Natural killer cell (primary cell): ENCODE measurements around the gene FBXW4. TPM values are rescaled to one million over a fixed set of nuclear protein-coding genes. Genes with fewer than 3 reads are reported as not detected.

Experiments used
- ATAC-seq, 3 donors: fragments of 150-1000 bp in 2 of 3; fragments of 200-7000 bp in 1 of 3; cut with Tn5 transposase; 1 replicate in 1 of 3; 2 replicates in 2 of 3; pipeline ENCODE4 v1.10.0; 2021; ENCODE audit warnings: mild to moderate bottlenecking in 2 of 3, moderate library complexity in 2 of 3
- DNase-seq, 2 donors: peaks; one replicate each; pipeline versions ENCODE4 v3.0.0 to v3.0.0-alpha.2; 2013 to 2021; ENCODE audit warnings: mixed read lengths in 1 of 2
- H3K27ac ChIP-seq: one replicate; pipeline ENCODE4 v1.5.1; 2013; ENCODE audit warnings: mild to moderate bottlenecking, low read length
- H3K27me3 ChIP-seq: one replicate; pipeline ENCODE4 v1.6.1; 2013; ENCODE audit warnings: low read length; ENCODE audit not compliant: control insufficient read depth, insufficient read depth
- H3K36me3 ChIP-seq: one replicate; pipeline ENCODE4 v1.6.1; 2013; ENCODE audit warnings: low read length; ENCODE audit not compliant: control insufficient read depth, insufficient read depth
- H3K4me1 ChIP-seq: one replicate; pipeline ENCODE4 v1.6.1; 2013; ENCODE audit warnings: low read length; ENCODE audit not compliant: control insufficient read depth, insufficient read depth
- H3K4me3 ChIP-seq: one replicate; pipeline ENCODE4 v1.5.1; 2013; ENCODE audit warnings: low read length
- H3K9me3 ChIP-seq: one replicate; pipeline ENCODE4 v1.6.1; 2013; ENCODE audit warnings: low read length; ENCODE audit not compliant: control insufficient read depth, insufficient read depth
- H3K27ac Mint-ChIP-seq, 2 donors: one replicate each; pipeline ENCODE4 v1.8.0; 2022; ENCODE audit warnings: mild to moderate bottlenecking in 2 of 2, mixed read lengths in 2 of 2, moderate library complexity in 1 of 2
- H3K27me3 Mint-ChIP-seq, 2 donors: one replicate each; pipeline ENCODE4 v1.8.0; 2022; ENCODE audit warnings: low read depth in 2 of 2, mixed read lengths in 2 of 2
- H3K36me3 Mint-ChIP-seq: one replicate; pipeline ENCODE4 v1.8.0; 2022; ENCODE audit warnings: mixed read lengths
- H3K4me1 Mint-ChIP-seq, 2 donors: one replicate each; pipeline ENCODE4 v1.8.0; 2022; ENCODE audit warnings: mixed read lengths in 2 of 2
- H3K4me3 Mint-ChIP-seq: one replicate; pipeline ENCODE4 v1.8.0; 2022; ENCODE audit warnings: mild to moderate bottlenecking, moderate library complexity, mixed read lengths
- H3K9me3 Mint-ChIP-seq, 2 donors: one replicate each; pipeline ENCODE4 v1.8.0; 2022; ENCODE audit warnings: mixed read lengths in 2 of 2
- WGBS: methylation state at CpG from one replicate; pipeline ENCODE4 v1.1.7; 2013; ENCODE audit warnings: missing lambda C conversion rate; ENCODE audit not compliant: insufficient coverage; 5-methylcytosine and 5-hydroxymethylcytosine counted together
- intact Hi-C: fragments of 100-400 bp; cut with micrococcal nuclease; formaldehyde crosslinking; loops from one replicate; pipeline ENCODE4 v1.14.2; 2022
- total RNA-seq, 4 donors: library from RNA; stranded (reverse); fragments of 120-200 nt in 1 of 4; gene quantifications; one replicate each; pipeline versions ENCODE4 v1.2.3 to v1.2.4, GENCODE V29; 2013 to 2022
- TF ChIP-seq, protein P1 (sequence below): fragments of 200-600 bp; IDR thresholded peaks from one replicate; pipeline ENCODE4 v1.8.0; 2022; ENCODE audit warnings: antibody characterized with exemption

FBXW4 gene
- total RNA-seq, 3 donors from 2014 or later (not counting 1 experiment from before 2014, with no cell fraction given) = 85.9 to 106 (median 91.9) TPM

DNA sequence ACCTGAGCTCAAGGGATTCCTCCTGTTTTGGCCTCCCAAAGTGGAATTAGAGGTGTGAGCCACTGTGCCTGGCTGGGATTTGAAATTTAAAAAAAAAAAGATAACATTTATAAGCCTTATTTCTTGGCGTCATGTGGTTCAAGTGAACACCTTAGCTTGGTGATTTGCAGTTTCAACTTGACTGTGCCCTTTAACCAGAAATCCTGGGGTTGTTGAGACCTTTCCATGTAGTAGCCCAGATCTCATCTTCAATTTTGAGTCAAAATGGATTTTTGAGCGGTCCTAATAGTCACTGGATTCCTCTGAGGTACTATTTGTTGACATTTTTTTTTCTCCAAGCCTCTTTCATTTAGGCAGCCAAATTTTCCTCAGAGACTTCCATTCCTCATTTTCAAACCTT is 29.5 kb upstream of the FBXW4 start:
- no peak overlapping the region for H3K4me3 ChIP-seq
- Mint-ChIP-seq H3K27ac (no peak overlapping the region), H3K36me3 (no peaks in the 10 kb centered on the region), H3K4me3 (no peak overlapping the region), H3K27me3 (peaks cover 18 to 20% of the 10 kb centered on the region in 2 donors), H3K4me1 (no peaks in the 10 kb centered on the region), H3K9me3 (no peaks in the 10 kb centered on the region)
- 84% methylated on average over 2 of the region's 2 CpGs for WGBS
- no peaks in the 10 kb centered on the region for H3K36me3 ChIP-seq
- no peaks in the 10 kb centered on the region for H3K9me3 ChIP-seq
- TF ChIP-seq, protein P1, sequence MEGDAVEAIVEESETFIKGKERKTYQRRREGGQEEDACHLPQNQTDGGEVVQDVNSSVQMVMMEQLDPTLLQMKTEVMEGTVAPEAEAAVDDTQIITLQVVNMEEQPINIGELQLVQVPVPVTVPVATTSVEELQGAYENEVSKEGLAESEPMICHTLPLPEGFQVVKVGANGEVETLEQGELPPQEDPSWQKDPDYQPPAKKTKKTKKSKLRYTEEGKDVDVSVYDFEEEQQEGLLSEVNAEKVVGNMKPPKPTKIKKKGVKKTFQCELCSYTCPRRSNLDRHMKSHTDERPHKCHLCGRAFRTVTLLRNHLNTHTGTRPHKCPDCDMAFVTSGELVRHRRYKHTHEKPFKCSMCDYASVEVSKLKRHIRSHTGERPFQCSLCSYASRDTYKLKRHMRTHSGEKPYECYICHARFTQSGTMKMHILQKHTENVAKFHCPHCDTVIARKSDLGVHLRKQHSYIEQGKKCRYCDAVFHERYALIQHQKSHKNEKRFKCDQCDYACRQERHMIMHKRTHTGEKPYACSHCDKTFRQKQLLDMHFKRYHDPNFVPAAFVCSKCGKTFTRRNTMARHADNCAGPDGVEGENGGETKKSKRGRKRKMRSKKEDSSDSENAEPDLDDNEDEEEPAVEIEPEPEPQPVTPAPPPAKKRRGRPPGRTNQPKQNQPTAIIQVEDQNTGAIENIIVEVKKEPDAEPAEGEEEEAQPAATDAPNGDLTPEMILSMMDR = no peak
- intact Hi-C loops = no loop called here
- no peaks in the 10 kb centered on the region for H3K4me1 ChIP-seq
- DNase-seq = no peak
- ATAC-seq = no peak
- no peaks in the 10 kb centered on the region for H3K27me3 ChIP-seq
- no peak overlapping the region for H3K27ac ChIP-seq

GRCh38 chr10:101723176-101723575 is 28.2 kb upstream of the FBXW4 start:
- Histone ChIP-seq H3K4me1 (no peaks in the 10 kb centered on the region), H3K36me3 (no peaks in the 10 kb centered on the region), H3K4me3 (no peak overlapping the region), H3K27me3 (no peaks in the 10 kb centered on the region), H3K9me3 (no peaks in the 10 kb centered on the region), H3K27ac (no peak overlapping the region)
- intact Hi-C loops = no loop called here
- Mint-ChIP-seq H3K9me3 (no peaks in the 10 kb centered on the region), H3K4me3 (no peak overlapping the region), H3K27ac (no peak overlapping the region), H3K36me3 (no peaks in the 10 kb centered on the region), H3K4me1 (no peaks in the 10 kb centered on the region), H3K27me3 (peaks cover 14 to 22% of the 10 kb centered on the region in 2 donors)
- ATAC-seq (no peak), DNase-seq (no peak)
- TF ChIP-seq, protein P1 = no peak
- WGBS = 94% methylated on average over 2 of the region's 3 CpGs

DNA sequence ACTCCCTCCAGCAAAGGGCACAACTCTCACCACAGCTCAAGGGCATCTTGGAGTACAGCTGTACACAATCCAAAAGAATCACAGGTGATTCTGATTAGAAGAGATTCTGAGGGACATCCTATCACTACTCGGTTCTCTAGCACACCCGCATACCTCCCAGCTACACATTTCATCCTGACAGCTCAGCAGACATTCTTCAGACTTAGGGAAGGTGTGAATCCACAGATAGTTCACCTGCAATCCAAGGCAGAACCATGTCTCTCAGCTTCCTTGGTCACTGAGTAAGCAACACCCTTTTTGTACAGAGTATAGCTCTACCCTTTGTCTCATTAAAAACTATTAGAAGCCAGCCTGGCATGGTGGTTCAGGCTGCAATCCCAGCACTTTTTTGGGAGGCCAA is 26.8 kb upstream of the FBXW4 start:
- Histone ChIP-seq H3K9me3 (no peaks in the 10 kb centered on the region), H3K4me1 (no peaks in the 10 kb centered on the region), H3K4me3 (no peak overlapping the region), H3K27ac (no peak overlapping the region), H3K36me3 (no peaks in the 10 kb centered on the region), H3K27me3 (no peaks in the 10 kb centered on the region)
- ATAC-seq = no peak
- intact Hi-C loops = no loop called here
- no peak overlapping the region for H3K27ac Mint-ChIP-seq
- no peaks in the 10 kb centered on the region for H3K36me3 Mint-ChIP-seq
- DNase-seq = no peak
- 83% methylated on average over 2 of the region's 2 CpGs for WGBS
- peaks cover 14 to 22% of the 10 kb centered on the region in 2 donors for H3K27me3 Mint-ChIP-seq
- no peak overlapping the region for H3K4me3 Mint-ChIP-seq
- no peaks in the 10 kb centered on the region for H3K9me3 Mint-ChIP-seq
- TF ChIP-seq, protein P1 = no peak
- no peaks in the 10 kb centered on the region for H3K4me1 Mint-ChIP-seq

DNA sequence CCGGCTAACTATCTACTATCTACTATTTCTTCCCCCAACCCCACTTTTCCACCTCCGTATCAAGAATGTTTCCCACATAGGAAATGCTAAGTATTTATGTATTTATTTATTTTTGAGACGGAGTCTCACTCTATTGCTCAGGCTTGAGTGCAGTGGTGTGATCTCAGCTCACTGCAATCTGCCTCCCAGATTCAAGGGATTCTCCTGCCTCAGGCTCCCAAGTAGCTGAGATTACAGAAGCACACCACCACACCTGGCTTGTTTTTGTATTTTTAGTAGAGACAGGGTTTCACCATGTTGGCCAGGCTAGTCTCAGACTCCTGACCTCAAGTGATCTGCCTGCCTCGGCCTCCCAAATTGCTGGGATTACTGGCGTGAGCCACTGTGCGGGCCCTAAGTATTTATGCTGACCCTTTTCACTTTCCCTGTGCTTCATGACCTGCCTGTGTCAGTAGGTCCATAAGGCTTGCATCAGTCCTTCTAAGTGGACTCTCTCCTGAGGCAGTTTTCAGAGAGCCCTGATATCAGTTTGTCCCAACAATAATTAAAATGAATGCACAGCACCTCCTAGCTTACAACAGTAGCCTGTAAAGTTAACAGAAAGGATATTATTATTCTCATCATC is 25.7 kb upstream of the FBXW4 start:
- no peaks in the 10 kb centered on the region for H3K9me3 Mint-ChIP-seq
- intact Hi-C loops = no loop called here
- TF ChIP-seq, protein P1 = no peak
- no peaks in the 10 kb centered on the region for H3K4me1 Mint-ChIP-seq
- Histone ChIP-seq H3K36me3 (no peaks in the 10 kb centered on the region), H3K4me1 (no peaks in the 10 kb centered on the region), H3K27ac (no peak overlapping the region), H3K27me3 (no peaks in the 10 kb centered on the region), H3K9me3 (no peaks in the 10 kb centered on the region), H3K4me3 (no peak overlapping the region)
- H3K27ac Mint-ChIP-seq = no peak overlapping the region
- no peaks in the 10 kb centered on the region for H3K36me3 Mint-ChIP-seq
- no peak for DNase-seq
- WGBS = 92% methylated on average over 4 of the region's 6 CpGs
- peaks cover 14 to 17% of the 10 kb centered on the region in 2 donors for H3K27me3 Mint-ChIP-seq
- no peak overlapping the region for H3K4me3 Mint-ChIP-seq
- ATAC-seq = no peak
